ENCODE results near the gene GOLGA1.
"Not testable (repeated sequence)": the region's sequence is repeated elsewhere in the genome, so short reads cannot be mapped to it uniquely, and the experiment has no call there.

GOLGA1 gene

DNA sequence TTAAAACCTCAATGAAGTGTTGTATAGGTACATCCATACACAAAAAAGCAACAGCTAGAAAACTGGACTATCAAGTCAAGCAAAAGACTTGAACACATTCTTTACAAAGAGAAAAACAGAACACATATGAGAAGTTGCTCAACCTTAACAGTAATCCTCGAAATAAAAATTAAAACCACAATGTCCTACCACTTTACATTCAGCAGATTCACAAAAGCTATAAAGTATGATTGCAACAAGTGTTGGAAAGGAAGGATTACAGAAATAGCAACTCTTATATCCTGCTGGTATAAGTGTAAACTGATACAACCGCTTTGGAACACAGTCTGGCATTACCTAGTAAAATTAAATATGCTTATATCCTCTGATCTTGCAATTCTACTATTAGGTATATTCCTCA is 28.5 kb upstream of the GOLGA1 start:
- in situ Hi-C loops (cut with MboI; ENCODE audit: low pct_unique_long_range_greater_than_20kb, low sequenced_read_pairs, unreplicated experiment): no loop called here
- no peak for DNase-seq (ENCODE audit: low spot score)
- TF ChIP-seq CTCF (IDR thresholded peaks at IDR 0.05; ENCODE audit: extremely low read depth, insufficient read depth, missing control alignments): no peak

- no peak for TF ChIP-seq CTCF (IDR thresholded peaks at IDR 0.05; ENCODE audit: extremely low read depth, insufficient read depth, missing control alignments)
- no peak for DNase-seq (ENCODE audit: low spot score)
- in situ Hi-C loops (cut with MboI; ENCODE audit: low pct_unique_long_range_greater_than_20kb, low sequenced_read_pairs, unreplicated experiment): no loop called here
Observed at GRCh38 chr9:124968238-124968637, 27.4 kb upstream of the GOLGA1 start.

GRCh38 chr9:124965775-124966568 is 25.1 kb upstream of the GOLGA1 start:
- DNase-seq (ENCODE audit: low spot score): not testable (repeated sequence)

DNA sequence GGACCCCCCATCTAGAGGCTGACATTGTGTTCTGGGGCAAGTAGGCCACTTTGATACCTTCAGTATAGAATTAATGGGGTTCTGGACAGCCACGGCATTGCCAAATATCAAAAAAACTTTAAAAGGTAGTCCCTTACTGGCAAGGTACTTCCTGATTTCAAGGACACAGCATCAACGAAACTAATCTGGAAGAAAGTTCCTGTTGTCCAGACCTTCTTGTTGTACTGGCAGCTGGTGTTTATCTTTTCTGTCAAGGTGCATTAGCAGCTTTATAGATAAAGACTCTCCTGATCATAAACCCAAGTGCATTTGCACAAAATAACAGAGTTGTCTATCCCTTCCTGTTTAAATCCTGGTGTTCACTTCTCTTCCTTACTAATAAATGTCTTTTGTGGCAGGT is 23.7 kb upstream of the GOLGA1 start:
- no peak for DNase-seq (ENCODE audit: low spot score)
- in situ Hi-C loops (cut with MboI; ENCODE audit: low pct_unique_long_range_greater_than_20kb, low sequenced_read_pairs, unreplicated experiment): no loop called here
- no peak for TF ChIP-seq CTCF (IDR thresholded peaks at IDR 0.05; ENCODE audit: extremely low read depth, insufficient read depth, missing control alignments)

More at GRCh38 chr9:124965775-124966568, 25.1 kb upstream of the GOLGA1 start:
- in situ Hi-C loops (cut with MboI; ENCODE audit: low pct_unique_long_range_greater_than_20kb, low sequenced_read_pairs, unreplicated experiment): not testable (repeated sequence)

- no peak for DNase-seq (ENCODE audit: low spot score)
- in situ Hi-C loops (cut with MboI; ENCODE audit: low pct_unique_long_range_greater_than_20kb, low sequenced_read_pairs, unreplicated experiment): no loop called here
- TF ChIP-seq CTCF (IDR thresholded peaks at IDR 0.05; ENCODE audit: extremely low read depth, insufficient read depth, missing control alignments): no peak
Observed at GRCh38 chr9:124964056-124964455, 23.2 kb upstream of the GOLGA1 start.

DNA sequence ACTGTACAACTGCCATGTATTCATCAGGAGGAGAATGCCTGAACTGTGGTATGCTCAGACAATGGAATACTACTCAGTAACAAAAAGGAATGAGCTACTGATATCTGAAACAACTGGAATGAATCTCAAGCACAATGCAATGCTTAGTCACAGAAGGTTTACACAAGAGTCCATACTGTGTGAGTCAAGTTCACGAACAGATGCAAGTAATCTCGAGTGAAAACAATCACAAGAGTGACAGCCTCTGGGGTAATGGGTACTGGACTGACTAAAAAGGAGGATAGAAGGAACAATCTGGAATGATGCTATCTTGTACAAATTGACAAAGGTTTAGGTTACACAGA is 19.5 kb upstream of the GOLGA1 start:
- in situ Hi-C loops (cut with MboI; ENCODE audit: low pct_unique_long_range_greater_than_20kb, low sequenced_read_pairs, unreplicated experiment): no loop called here
- no peak for TF ChIP-seq CTCF (IDR thresholded peaks at IDR 0.05; ENCODE audit: extremely low read depth, insufficient read depth, missing control alignments)

GRCh38 chr9:124959671-124960408 is 19.0 kb upstream of the GOLGA1 start:
- DNase-seq (ENCODE audit: low spot score); in situ Hi-C loops (cut with MboI; ENCODE audit: low pct_unique_long_range_greater_than_20kb, low sequenced_read_pairs, unreplicated experiment): not testable (repeated sequence)

More for the DNA sequence above, 19.5 kb upstream of the GOLGA1 start:
- DNase-seq (ENCODE audit: low spot score): no peak
